ENCODE data around the gene SELENON.

- TF ChIP-seq POLR2A (IDR thresholded peaks at IDR 0.05; ENCODE audit: low read depth, low read length) (no peak), POLR2AphosphoS5 (IDR thresholded peaks at IDR 0.05; ENCODE audit: low read depth, low read length) (no peak)
Measured at GRCh38 chr1:25766721-25767436, 33.1 kb upstream of the SELENON start.

Data from GM12892 (cell line).